ENCODE measurements around the gene INPP5F.
"Not testable (repeated sequence)": the region's sequence is repeated elsewhere in the genome, so short reads cannot be mapped to it uniquely, and the experiment has no call there.

INPP5F gene

GRCh38 chr10:119706521-119707278 is 19.1 kb upstream of the INPP5F start:
- no peak for DNase-seq (ENCODE audit: low read depth in 2 of 2)

GRCh38 chr10:119707331-119707730 is 18.5 kb upstream of the INPP5F start:
- DNase-seq (ENCODE audit: low read depth in 2 of 2): not testable (repeated sequence)

GRCh38 chr10:119710935-119711334 is 14.9 kb upstream of the INPP5F start:
- DNase-seq (ENCODE audit: low read depth in 2 of 2): not testable (repeated sequence)

- DNase-seq (ENCODE audit: low read depth in 2 of 2): no peak
Measured at GRCh38 chr10:119713744-119714483, 11.9 kb upstream of the INPP5F start.

- no peak for DNase-seq (ENCODE audit: low read depth in 2 of 2)
Measured at GRCh38 chr10:119714484-119714816, 11.4 kb upstream of the INPP5F start.

GRCh38 chr10:119715628-119716505 is 10.0 kb upstream of the INPP5F start:
- no peak for DNase-seq (ENCODE audit: low read depth in 2 of 2)

GRCh38 chr10:119723161-119723560 is 2.7 kb upstream of the INPP5F start:
- no peak for DNase-seq (ENCODE audit: low read depth in 2 of 2)

- DNase-seq (ENCODE audit: low read depth in 2 of 2): no peak
Measured at GRCh38 chr10:119723624-119724023, 2.2 kb upstream of the INPP5F start.

GRCh38 chr10:119724593-119725516 is 995 bp upstream of the INPP5F start:
- no peak for DNase-seq (ENCODE audit: low read depth in 2 of 2)

GRCh38 chr10:119725517-119725827 is 378 bp upstream of the INPP5F start:
- no peak for DNase-seq (ENCODE audit: low read depth in 2 of 2)

- no peak for DNase-seq (ENCODE audit: low read depth in 2 of 2)
Measured at GRCh38 chr10:119726676-119727261, 919 bp downstream of the INPP5F start.

- no peak for DNase-seq (ENCODE audit: low read depth in 2 of 2)
Measured at GRCh38 chr10:119728172-119728800, 2.4 kb downstream of the INPP5F start.

- no peak for DNase-seq (ENCODE audit: low read depth in 2 of 2)
Measured at GRCh38 chr10:119734396-119735332, 8.8 kb downstream of the INPP5F start.

GRCh38 chr10:119735451-119735850 is 9.6 kb downstream of the INPP5F start:
- no peak for DNase-seq (ENCODE audit: low read depth in 2 of 2)

GRCh38 chr10:119736220-119736619 is 10.4 kb downstream of the INPP5F start:
- DNase-seq (ENCODE audit: low read depth in 2 of 2): no peak

GRCh38 chr10:119737039-119737663 is 11.3 kb downstream of the INPP5F start:
- DNase-seq (ENCODE audit: low read depth in 2 of 2): no peak

- peak; percentile 54 to 61 for DNase-seq (ENCODE audit: low read depth in 2 of 2)
Measured at GRCh38 chr10:119737823-119738222, 12.0 kb downstream of the INPP5F start.

GRCh38 chr10:119738962-119739361 is 13.1 kb downstream of the INPP5F start:
- no peak for DNase-seq (ENCODE audit: low read depth in 2 of 2)

GRCh38 chr10:119740096-119740495 is 14.2 kb downstream of the INPP5F start:
- DNase-seq (ENCODE audit: low read depth in 2 of 2): no peak
